Measurements from ENCODE around the gene ARHGAP26. TPM values are rescaled to one million over a fixed set of nuclear protein-coding genes. Genes with fewer than 3 reads are reported as not detected.

The ARHGAP26 gene
- total RNA-seq, 4 donors from 2014 or later, result 22.3 to 40.7 (median 28.2) TPM

DNA sequence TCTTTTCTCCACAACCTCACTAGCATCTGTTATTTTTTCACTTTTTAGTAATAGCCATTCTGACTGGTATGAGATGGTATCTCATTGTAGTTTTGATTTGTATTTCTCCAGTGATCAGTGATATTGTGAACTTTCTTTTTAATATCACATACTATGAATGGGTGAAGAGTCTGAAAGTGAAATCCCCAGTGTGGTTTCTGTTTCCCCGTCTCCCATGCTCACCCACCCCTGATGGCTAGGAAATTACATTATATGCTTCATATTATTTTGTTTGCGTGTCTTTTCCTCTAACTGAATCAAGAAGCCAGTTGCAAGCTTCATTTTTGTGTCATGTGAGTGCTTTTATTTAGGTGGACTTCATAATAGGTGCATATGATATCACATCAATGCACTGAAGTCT lies 171.1 kb downstream of the ARHGAP26 start:
- intact Hi-C loops (cut with DNase I), result no loop called here
- WGBS, result 95% methylated on average over 2 of the region's 2 CpGs
- H3K36me3 ChIP-seq, result no peaks in the 10 kb centered on the region
- H3K4me3 ChIP-seq, result no peak overlapping the region
- no peaks in the 10 kb centered on the region for H3K27me3 ChIP-seq
- TF ChIP-seq, protein P1, sequence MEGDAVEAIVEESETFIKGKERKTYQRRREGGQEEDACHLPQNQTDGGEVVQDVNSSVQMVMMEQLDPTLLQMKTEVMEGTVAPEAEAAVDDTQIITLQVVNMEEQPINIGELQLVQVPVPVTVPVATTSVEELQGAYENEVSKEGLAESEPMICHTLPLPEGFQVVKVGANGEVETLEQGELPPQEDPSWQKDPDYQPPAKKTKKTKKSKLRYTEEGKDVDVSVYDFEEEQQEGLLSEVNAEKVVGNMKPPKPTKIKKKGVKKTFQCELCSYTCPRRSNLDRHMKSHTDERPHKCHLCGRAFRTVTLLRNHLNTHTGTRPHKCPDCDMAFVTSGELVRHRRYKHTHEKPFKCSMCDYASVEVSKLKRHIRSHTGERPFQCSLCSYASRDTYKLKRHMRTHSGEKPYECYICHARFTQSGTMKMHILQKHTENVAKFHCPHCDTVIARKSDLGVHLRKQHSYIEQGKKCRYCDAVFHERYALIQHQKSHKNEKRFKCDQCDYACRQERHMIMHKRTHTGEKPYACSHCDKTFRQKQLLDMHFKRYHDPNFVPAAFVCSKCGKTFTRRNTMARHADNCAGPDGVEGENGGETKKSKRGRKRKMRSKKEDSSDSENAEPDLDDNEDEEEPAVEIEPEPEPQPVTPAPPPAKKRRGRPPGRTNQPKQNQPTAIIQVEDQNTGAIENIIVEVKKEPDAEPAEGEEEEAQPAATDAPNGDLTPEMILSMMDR (IDR thresholded peaks at IDR 0.05), result no peak
- TF ChIP-seq POLR2AphosphoS5 (IDR thresholded peaks at IDR 0.05) (no peak), POLR2A (IDR thresholded peaks at IDR 0.05; ENCODE audit: low read depth) (no peak), EP300 (IDR thresholded peaks at IDR 0.05) (no peak)
- no peak overlapping the region for H3K27ac ChIP-seq (replicated peaks in 1 of 4)
- H3K9me3 ChIP-seq, result no peaks in the 10 kb centered on the region
- DNase-seq (ENCODE audit: extremely low spot score), result no peak
- peaks cover 11 to 29% (median 18%) of the 10 kb centered on the region in 4 donors for H3K4me1 ChIP-seq

DNA sequence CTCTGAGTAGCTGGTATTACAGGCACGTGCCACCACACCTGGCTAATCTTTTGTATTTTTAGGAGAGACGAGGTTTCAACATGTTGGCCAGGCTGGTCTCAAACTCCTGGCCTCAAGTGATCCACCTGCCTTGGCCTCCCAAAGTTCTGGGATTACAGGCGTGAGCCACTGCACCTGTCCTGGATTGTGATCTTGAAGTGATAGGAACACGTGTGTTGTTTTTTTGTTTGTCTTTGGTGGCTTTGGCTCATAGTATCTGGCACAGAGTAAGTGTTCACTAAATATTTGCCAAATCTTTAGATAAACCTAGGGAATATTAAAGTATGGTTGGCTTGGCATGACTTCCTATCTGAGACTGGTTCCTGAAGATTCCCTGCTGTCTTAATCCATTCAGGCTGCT lies 172.7 kb downstream of the ARHGAP26 start:
- Histone ChIP-seq H3K9me3 (no peaks in the 10 kb centered on the region), H3K4me1 (peaks cover 20 to 37% (median 23%) of the 10 kb centered on the region in 4 donors), H3K36me3 (no peaks in the 10 kb centered on the region), H3K27me3 (no peaks in the 10 kb centered on the region), H3K27ac (replicated peaks in 1 of 4) (no peak overlapping the region), H3K4me3 (no peak overlapping the region)
- WGBS, result 94% methylated on average over 4 of the region's 4 CpGs
- no peak for DNase-seq (ENCODE audit: extremely low spot score)
- intact Hi-C loops (cut with DNase I), result no loop called here
- no peak for TF ChIP-seq EP300 (IDR thresholded peaks at IDR 0.05)
- no peak for TF ChIP-seq POLR2AphosphoS5 (IDR thresholded peaks at IDR 0.05)
- no peak for TF ChIP-seq POLR2A (IDR thresholded peaks at IDR 0.05; ENCODE audit: low read depth)
- TF ChIP-seq, protein P1 (IDR thresholded peaks at IDR 0.05), result no peak

DNA sequence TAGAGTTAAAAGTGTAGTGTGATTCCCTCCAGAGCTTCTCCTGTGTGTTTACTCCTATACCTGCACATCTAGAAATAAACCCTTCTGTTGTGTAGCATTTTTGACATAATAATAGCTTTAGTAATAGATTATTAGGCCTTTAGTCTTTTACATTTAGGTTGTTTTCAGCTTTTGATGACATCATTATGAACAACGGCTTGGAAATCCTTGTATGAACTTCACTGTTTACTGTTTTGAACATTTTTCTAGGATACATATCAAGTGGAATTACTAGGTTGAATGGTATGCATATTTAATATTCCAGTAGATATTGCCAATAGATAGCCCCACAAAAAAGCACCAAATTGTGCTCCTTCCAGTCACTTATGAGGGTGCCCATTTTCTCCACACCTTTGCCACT lies 174.0 kb downstream of the ARHGAP26 start:
- Histone ChIP-seq H3K27me3 (no peaks in the 10 kb centered on the region), H3K4me3 (no peak overlapping the region), H3K4me1 (peaks cover 12 to 25% (median 13%) of the 10 kb centered on the region in 4 donors), H3K9me3 (no peaks in the 10 kb centered on the region), H3K27ac (replicated peaks in 1 of 4) (no peak overlapping the region), H3K36me3 (no peaks in the 10 kb centered on the region)
- no peak for TF ChIP-seq EP300 (IDR thresholded peaks at IDR 0.05)
- TF ChIP-seq POLR2A (IDR thresholded peaks at IDR 0.05; ENCODE audit: low read depth), result no peak
- no peak for TF ChIP-seq POLR2AphosphoS5 (IDR thresholded peaks at IDR 0.05)
- TF ChIP-seq, protein P1 (IDR thresholded peaks at IDR 0.05), result no peak
- 63% methylated on average over 1 of the region's 1 CpG for WGBS
- no peak for DNase-seq (ENCODE audit: extremely low spot score)
- intact Hi-C loops (cut with DNase I), result no loop called here

DNA sequence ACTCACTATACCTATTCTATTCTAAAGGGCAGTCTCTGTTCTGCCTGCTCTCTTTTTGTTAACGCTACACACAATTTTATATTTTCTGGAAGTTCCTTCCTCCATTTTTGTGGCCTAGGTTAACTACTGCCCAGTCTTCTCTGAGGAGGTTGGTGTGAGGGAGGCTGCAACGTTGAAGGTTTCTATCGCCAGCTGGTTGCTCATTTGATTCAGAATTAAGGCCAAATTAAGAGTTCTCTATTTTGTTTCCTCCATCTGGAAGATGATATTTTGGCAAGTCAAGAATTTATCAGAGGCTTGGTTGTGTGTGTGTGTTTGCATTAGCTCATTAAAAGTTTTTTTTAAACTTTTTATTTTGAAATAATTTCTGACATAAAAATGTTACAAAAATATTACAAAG lies 175.1 kb downstream of the ARHGAP26 start:
- no peaks in the 10 kb centered on the region for H3K36me3 ChIP-seq
- no peaks in the 10 kb centered on the region for H3K9me3 ChIP-seq
- no peak overlapping the region for H3K27ac ChIP-seq (replicated peaks in 1 of 4)
- intact Hi-C loops (cut with DNase I), result no loop called here
- no peak for DNase-seq (ENCODE audit: extremely low spot score)
- WGBS, result 74% methylated on average over 3 of the region's 3 CpGs
- H3K4me3 ChIP-seq, result no peak overlapping the region
- peaks cover 11 to 18% (median 12%) of the 10 kb centered on the region in 4 donors for H3K4me1 ChIP-seq
- TF ChIP-seq, protein P1 (IDR thresholded peaks at IDR 0.05), result no peak
- TF ChIP-seq POLR2AphosphoS5 (IDR thresholded peaks at IDR 0.05) (no peak), POLR2A (IDR thresholded peaks at IDR 0.05; ENCODE audit: low read depth) (no peak), EP300 (IDR thresholded peaks at IDR 0.05) (no peak)
- H3K27me3 ChIP-seq, result no peaks in the 10 kb centered on the region

DNA sequence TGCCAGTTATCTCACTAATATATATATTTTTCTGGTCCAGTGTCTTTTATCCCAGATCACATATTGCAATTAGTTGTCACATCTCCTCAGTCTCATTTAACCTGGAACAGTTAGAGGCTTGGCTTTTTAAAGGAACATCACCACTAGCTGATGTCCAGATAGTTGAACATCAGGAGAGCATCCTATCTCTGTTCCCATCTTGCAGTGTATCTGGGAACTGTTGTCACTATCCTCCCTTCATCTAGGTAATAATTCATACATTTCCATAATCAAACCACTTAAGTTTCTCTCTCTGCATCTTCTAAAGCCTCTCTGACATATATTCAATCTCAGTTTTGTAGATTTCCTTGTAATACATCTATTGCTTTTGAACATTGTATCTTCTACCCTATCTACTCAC lies 175.7 kb downstream of the ARHGAP26 start:
- Histone ChIP-seq H3K27ac (replicated peaks in 1 of 4) (no peak overlapping the region), H3K36me3 (no peaks in the 10 kb centered on the region), H3K4me3 (no peak overlapping the region), H3K27me3 (no peaks in the 10 kb centered on the region), H3K9me3 (no peaks in the 10 kb centered on the region), H3K4me1 (peaks cover 11 to 18% (median 12%) of the 10 kb centered on the region in 4 donors)
- no peak for DNase-seq (ENCODE audit: extremely low spot score)
- intact Hi-C loops (cut with DNase I), result no loop called here
- TF ChIP-seq POLR2A (IDR thresholded peaks at IDR 0.05; ENCODE audit: low read depth) (no peak), POLR2AphosphoS5 (IDR thresholded peaks at IDR 0.05) (no peak), EP300 (IDR thresholded peaks at IDR 0.05) (no peak)
- TF ChIP-seq, protein P1 (IDR thresholded peaks at IDR 0.05), result no peak
